Measurements from ENCODE around the gene NREP.
A peak's percentile ranks its signal among the peaks of the same experiment; 100 is the strongest.

The NREP gene, protein sequence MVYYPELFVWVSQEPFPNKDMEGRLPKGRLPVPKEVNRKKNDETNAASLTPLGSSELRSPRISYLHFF

GRCh38 chr5:111756581-111757354 is at the start of gene NREP:
Gene NREP, minus strand, starts transcription at chr5:111757194. Its CDS starts 1,422 bp downstream, at chr5:111755772.
- no peak for DNase-seq (ENCODE audit: low spot score)

- DNase-seq (ENCODE audit: low spot score): no peak
Measured at GRCh38 chr5:111806753-111807152, 49.8 kb upstream of the NREP start.

DNA sequence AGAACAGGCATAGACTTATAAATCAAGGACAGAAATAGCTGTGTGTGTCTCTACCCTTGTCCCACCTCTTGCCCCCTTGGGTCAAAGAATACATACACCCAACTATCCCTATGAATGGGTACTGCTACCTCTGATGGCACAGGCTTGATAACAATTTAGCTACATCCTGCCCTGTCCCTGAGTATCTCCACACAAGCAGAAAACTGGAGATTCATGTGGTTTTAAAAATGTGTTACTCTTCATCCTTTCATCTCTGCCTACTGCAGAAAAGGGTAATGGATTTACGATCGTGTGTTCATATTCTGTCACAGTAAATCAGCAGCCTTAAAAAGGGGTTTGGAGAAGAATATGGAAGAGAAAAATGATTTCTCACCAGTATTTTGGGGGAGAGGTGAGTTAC is 49.2 kb upstream of the NREP start:
- DNase-seq (ENCODE audit: low spot score): no peak

DNA sequence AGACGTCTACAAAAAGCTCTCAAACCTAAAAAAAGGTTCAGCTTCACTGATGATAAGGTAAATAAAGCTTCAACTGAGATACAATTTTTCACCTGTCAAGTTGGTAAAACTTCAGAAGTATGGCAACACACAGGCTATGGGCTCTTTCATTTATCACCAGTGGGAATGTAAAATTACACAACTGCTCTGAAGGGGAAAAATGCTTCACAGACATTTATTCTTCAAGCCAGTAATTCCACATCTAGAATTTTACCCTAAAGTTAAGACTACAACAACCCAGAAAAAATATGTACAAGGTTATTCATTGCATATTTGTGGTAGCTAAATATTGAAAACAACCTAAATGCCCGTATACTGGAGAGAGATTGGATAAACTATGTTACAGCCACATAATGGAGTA is 48.1 kb upstream of the NREP start:
- no peak for DNase-seq (ENCODE audit: low spot score)

GRCh38 chr5:111800351-111800750 is 43.4 kb upstream of the NREP start:
- DNase-seq (ENCODE audit: low spot score): no peak

DNA sequence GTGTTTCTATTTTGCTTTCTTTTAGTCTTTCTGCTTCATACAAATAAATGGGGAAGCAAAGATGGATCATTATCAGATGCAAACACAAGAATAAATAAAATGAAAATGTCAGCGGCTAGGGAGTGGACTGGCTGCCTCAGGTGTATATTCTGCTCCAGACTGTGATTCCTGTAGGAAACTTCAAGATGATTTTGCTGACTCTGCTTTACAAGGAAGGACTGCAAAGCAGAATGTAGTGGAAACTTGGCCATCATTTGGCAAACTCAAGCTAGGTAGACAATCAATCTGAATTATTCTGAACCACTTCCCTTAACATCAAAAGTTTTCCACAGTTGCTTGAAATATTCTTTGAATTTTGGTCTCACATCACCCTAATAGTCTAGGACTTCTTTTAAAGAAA is 38.1 kb upstream of the NREP start:
- no peak for DNase-seq (ENCODE audit: low spot score)

DNA sequence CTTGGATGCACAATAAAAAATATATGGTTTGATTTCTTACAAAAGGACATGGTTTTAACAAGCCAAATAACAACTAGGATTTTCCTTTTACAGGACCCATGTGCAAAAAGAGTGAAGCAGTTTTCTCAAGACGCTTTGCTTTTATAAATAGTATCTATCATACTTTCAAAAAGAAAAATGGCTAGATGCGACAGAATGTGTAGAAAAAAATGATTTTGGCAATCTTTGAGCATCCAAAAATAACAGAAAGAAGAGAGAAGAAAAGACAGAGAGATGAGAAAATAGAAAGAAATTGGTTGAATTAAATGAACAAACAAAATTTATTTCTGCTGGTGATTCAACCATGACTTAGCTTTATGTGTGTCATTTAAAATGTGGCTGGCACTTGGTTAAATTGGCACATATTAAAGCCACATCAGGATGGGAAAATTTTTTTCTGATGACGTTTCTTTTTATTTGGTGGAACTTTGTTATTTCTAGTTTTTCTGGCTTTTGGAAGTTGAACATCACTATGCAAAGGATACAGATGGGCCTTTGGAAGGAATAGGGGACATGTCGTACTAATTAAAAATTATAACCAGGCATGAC is 35.6 kb upstream of the NREP start:
- DNase-seq (ENCODE audit: low spot score): peak; percentile 50

GRCh38 chr5:111790295-111790694 is 33.3 kb upstream of the NREP start:
- no peak for DNase-seq (ENCODE audit: low spot score)

DNA sequence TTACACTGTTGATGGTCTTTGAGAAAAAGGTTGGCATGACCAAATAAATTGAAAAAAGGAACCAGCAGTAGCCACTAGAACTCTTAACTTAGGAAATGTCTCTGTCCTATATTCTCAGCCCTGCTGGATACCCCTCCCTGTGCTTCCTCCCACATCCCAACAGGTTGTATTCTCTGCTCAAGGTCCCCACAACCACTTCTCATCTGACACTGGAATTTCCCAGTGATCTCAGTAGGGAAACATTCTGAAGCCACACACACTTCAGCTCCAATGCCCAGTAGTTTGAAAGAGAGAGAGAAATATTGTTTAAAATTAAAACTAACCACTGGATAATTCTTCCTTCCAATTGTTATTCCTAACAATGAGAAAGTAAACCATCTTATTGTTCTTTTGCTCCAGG is 30.0 kb upstream of the NREP start:
- DNase-seq (ENCODE audit: low spot score): no peak

- DNase-seq (ENCODE audit: low spot score): no peak
Measured at GRCh38 chr5:111784491-111785181, 27.6 kb upstream of the NREP start.

DNA sequence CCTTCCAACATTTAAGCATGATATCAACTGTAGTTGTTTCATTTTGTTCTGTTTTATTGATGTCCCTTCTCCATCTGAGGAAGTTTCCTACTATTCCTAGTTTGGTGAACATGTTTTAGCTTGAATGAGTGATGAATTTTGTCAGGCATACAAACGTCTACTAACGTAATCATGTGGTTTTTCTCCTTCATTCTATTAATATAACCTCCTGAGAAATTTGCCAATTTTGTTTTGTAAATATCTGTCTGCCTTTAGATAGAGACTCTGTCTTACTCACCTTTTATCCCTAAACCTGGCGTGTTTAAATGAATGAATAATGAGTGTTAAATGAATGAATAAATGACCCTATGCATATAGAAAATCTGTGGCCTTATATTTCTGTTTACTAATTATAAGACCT is 26.5 kb upstream of the NREP start:
- no peak for DNase-seq (ENCODE audit: low spot score)

DNA sequence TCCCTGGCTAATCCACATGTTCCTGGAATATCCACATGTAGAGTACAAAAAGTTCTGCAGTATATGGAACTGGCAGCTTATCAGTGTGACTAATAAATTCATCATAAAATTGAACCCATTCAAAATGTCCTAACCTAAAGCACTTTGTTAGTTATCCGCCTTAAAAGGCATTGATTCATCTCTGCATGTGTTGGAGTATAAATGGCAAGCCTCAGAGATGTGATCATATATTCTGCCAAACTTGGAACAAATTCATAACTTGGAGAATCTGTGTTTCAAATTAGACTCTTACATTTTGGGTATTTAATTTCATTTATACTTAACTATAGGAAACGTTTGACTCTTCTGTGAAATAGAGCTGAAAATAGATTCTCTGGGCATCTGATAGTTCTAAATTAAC is 25.2 kb upstream of the NREP start:
- no peak for DNase-seq (ENCODE audit: low spot score)

DNA sequence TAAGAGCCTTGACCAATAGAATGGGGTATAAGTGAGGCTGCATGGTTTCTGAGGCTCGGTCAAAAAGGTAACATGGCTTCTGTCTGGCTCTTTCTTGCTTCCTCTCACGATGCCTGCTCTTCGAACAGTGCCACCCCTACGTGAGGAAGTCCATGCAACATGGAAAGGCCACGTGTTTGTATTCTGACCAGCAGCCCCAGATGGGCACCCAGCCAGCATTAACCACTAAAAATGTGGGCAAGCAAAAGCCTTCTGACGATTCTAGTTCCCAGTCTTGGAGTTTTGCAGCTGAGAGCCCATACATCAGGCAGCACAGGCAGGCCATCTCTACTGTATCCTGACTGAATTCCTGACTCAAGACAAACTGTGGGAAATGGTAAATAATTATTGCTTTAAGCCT is 24.2 kb upstream of the NREP start:
- peak; percentile 50 for DNase-seq (ENCODE audit: low spot score)

GRCh38 chr5:111779922-111780292 is 22.9 kb upstream of the NREP start:
- DNase-seq (ENCODE audit: low spot score): peak; percentile 21

GRCh38 chr5:111779260-111779921 is 22.4 kb upstream of the NREP start:
- no peak for DNase-seq (ENCODE audit: low spot score)

GRCh38 chr5:111776913-111777781 is 20.2 kb upstream of the NREP start:
- no peak for DNase-seq (ENCODE audit: low spot score)

DNA sequence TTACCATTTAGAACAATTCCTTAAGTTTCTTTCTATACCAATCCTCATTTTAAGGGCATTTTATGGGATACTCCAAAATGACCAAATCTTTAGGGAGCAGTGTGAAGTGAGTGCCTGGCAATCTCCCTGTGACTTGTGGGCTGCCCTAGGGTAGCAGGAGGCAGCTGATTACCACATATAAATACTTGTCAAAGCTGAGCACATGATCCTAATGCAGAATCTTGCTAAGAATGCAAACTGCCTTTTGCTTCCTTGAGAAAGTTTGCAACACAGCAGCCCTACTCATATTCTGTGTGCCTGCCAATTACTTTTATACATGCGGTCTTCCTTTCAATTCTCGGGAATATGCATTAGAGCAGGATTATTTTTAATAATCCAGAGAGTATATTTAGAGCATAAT is 18.2 kb upstream of the NREP start:
- DNase-seq (ENCODE audit: low spot score): no peak

DNA sequence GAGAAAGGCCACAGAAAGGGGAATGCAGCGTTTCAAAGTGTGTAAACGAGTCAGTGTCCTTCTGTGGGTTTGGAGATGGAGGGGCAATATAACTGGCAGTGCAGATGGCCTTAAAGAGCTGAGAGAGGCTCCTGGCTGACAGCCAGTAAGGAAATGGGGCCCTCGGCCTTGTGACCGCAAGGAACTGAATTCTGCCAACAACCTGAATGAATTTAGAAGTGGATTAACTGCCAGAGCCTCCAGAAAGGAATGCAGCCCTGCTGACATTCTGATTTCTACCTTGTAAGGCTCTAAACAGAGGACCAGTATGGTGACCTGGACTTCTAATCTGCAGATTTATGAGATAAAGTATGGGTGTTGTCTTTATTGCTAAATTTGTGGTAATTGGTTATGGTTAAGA is 17.5 kb upstream of the NREP start:
- DNase-seq (ENCODE audit: low spot score): no peak

GRCh38 chr5:111772456-111773122 is 15.6 kb upstream of the NREP start:
- DNase-seq (ENCODE audit: low spot score): no peak

DNA sequence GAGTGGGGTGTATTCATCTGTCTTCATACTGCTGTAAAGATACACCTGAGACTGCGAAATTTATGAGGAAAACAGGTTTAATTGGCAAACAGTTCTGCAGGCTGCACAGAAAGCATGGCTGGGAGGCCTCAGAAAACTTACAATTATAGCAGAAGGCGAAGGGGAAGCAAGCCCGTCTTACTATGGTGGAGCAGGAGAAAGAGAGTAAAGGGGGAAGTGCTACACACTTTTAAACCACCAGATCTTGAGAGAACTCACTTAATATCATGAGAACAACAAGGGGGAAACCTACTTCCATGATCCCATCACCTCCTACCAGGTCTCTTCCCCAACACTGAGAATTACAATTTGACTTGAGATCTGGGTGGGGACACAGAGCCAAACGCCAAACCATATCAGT is 12.5 kb upstream of the NREP start:
- no peak for DNase-seq (ENCODE audit: low spot score)

Measured in AG08395 (cell line).